Lower leg skin (tissue), 4 donors: ENCODE results near the gene FUNDC2. TPM values are rescaled to one million over a fixed set of nuclear protein-coding genes. Genes with fewer than 3 reads are reported as not detected.

Experiments
- DNase-seq, 2 donors: peaks; one replicate each; pipeline ENCODE4 v3.0.0-alpha.2; 2019; ENCODE audit warnings: low spot score in 2 of 2
- H3K4me3 ChIP-seq: fragments of 200-600 bp; sonication (generic); 2 replicates; pipeline ENCODE4 v1.5.1; 2017; ENCODE audit warnings: mild to moderate bottlenecking, low read depth; ENCODE audit not compliant: poor library complexity, severe bottlenecking
- POLR2A ChIP-seq, 2 donors: fragments of 450-650 bp; IDR thresholded peaks; one replicate each; pipeline ENCODE4 v1.6.1; 2016 to 2017; ENCODE audit warnings: antibody characterized with exemption in 2 of 2, mild to moderate bottlenecking in 1 of 2, moderate library complexity in 1 of 2
- WGBS, 2 donors: methylation state at CpG; one replicate each; pipeline ENCODE4 v1.1.5; 2018; 5-methylcytosine and 5-hydroxymethylcytosine counted together
- intact Hi-C: fragments of 100-400 bp; cut with DNase I; formaldehyde crosslinking; loops from one replicate; pipeline ENCODE4 v1.15.0; 2023; ENCODE audit warnings: low total_unique reads
- total RNA-seq, 4 donors: library from RNA; depleted of rRNA; stranded (reverse); fragments of >200 nt; gene quantifications; one replicate each; pipeline ENCODE4 v1.1.0, GENCODE V29; 2016
- TF ChIP-seq, protein P1 (sequence below), 3 donors: fragments of 450-650 bp; IDR thresholded peaks; one replicate each; pipeline ENCODE4 v1.5.1; 2016; ENCODE audit warnings: antibody characterized with exemption in 3 of 3, mild to moderate bottlenecking in 3 of 3, moderate library complexity in 2 of 3

Gene FUNDC2
- total RNA-seq, 4 donors from 2014 or later = 21.1 to 35.8 (median 27.3) TPM

DNA sequence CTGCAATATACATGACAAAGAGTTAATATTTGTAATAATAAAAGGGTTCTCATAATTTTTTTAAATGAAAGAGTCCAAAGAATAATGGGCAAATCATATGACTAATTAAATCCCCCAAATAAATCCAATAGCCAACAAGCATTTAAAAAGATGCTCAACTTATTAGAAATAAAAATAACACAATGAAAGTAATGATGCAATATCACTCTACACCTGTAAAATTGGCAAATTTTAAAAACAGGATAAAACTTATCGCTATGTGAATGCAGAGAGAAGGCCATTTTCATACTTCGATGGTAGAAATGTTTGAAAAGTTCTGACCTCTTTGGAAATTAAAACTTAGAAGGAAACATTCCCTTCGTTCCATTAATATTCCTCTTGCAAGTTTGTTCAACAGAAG lies 6.1 kb upstream of the FUNDC2 start:
- WGBS, 2 donors = 82 to 100% methylated on average over 3 of the region's 3 CpGs
- intact Hi-C loops = no loop called here
- no peak for DNase-seq
- TF ChIP-seq, protein P1, sequence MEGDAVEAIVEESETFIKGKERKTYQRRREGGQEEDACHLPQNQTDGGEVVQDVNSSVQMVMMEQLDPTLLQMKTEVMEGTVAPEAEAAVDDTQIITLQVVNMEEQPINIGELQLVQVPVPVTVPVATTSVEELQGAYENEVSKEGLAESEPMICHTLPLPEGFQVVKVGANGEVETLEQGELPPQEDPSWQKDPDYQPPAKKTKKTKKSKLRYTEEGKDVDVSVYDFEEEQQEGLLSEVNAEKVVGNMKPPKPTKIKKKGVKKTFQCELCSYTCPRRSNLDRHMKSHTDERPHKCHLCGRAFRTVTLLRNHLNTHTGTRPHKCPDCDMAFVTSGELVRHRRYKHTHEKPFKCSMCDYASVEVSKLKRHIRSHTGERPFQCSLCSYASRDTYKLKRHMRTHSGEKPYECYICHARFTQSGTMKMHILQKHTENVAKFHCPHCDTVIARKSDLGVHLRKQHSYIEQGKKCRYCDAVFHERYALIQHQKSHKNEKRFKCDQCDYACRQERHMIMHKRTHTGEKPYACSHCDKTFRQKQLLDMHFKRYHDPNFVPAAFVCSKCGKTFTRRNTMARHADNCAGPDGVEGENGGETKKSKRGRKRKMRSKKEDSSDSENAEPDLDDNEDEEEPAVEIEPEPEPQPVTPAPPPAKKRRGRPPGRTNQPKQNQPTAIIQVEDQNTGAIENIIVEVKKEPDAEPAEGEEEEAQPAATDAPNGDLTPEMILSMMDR (IDR thresholded peaks at IDR 0.05) = no peak
- no peak for TF ChIP-seq POLR2A (IDR thresholded peaks at IDR 0.05)
- H3K4me3 ChIP-seq = no peak overlapping the region

DNA sequence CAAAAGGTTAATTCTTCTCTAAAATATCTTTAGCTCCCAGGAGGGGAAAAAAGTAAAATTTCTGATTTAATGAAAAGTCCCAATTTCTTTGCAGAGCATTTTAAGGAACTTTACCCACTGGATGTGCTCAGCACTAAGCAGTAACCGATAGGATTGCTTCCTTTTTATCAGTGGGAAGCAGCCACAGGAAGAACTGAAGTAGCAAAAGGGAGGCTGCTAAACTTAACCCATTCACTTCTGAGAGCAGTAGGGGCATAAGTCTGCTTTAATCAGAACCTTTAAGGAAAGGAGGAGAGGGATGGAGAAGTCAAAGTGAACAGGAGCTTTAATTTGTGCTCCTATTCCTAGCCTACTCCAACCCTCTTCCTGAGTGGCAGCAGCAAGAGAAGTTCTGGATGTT lies 4.1 kb upstream of the FUNDC2 start, which contains the start of gene F8:
F8 (minus strand) TSS at position 139 of the 400 bp plus-strand sequence. CDS start 171 bp downstream, outside the sequence.
- H3K4me3 ChIP-seq = no peak within 1 kb of the TSS
- WGBS, 2 donors = 9 to 29% methylated on average over 1 of the region's 1 CpG
- intact Hi-C loops = no loop called here

DNA sequence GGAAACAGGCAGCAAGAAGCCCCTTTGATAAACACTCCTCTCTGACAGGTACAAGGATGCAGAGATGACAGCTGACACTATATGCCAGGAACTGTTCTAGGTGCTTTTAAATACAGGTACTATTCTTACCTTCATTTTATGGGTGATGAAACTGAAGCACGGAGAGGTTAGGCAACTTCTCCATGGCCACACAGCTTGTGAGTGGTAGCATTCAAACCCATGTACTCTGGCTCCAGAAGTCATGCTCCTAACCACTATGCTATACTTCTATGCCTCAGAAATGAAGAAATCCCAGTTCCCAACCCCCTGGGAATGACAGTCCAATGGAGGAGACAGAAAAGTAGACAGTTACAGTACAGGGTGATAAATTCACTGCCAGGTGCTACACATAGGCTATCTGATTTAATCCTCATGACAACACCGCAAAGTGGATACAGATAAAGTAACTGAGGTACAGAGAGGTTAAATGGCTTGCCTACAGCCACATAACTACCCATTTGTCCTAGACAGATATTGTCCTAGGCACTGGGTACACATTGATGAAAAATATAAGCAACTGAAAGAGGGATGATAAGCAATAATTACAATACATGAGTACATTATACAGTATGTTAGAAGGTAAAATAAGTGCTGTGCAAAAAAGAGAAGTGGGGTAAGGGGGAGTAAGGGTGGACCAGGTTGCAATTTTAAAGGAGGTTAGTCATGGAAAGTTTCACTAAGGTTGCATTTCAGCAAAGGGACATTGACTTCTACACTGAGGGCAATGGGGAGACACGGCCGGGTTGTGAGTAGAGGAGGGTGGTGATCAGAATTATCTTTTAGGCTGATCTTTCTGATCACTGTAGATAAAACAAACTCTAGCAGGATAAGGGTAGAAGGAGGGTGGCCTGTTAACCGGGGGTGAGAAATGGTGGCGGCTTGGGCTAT lies 2.5 kb upstream of the FUNDC2 start:
- DNase-seq = no peak
- no peak overlapping the region for H3K4me3 ChIP-seq
- WGBS, 2 donors = 76 to 81% methylated on average over 6 of the region's 6 CpGs
- TF ChIP-seq, protein P1 (IDR thresholded peaks at IDR 0.05) = no peak
- no peak for TF ChIP-seq POLR2A (IDR thresholded peaks at IDR 0.05)
- intact Hi-C loops = no loop called here

More for the DNA sequence above, 4.1 kb upstream of the FUNDC2 start, which contains the start of gene F8:
- no peak for DNase-seq
- no peak for TF ChIP-seq POLR2A (IDR thresholded peaks at IDR 0.05)
- TF ChIP-seq, protein P1 (IDR thresholded peaks at IDR 0.05) = no peak

DNA sequence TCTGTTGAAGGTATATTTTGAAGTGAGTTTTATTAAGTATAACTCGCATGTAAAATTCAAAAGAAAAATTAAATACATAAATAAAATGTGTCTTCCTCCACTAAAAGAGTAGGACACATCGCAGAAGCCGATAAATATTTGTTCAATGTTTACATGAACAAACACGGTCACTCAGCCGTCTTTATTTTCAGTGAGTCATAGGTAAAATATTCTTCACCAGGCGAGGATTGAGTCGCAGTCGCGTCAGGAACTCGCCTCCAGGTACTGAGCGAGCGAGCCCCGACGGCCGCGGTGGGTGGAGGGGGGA lies 271 bp upstream of the FUNDC2 start:
- intact Hi-C loops = no loop called here
- WGBS, 2 donors = 0 to 35% methylated on average over 16 of the region's 16 CpGs
- DNase-seq = no peak
- TF ChIP-seq POLR2A (IDR thresholded peaks at IDR 0.05) = no peak
- TF ChIP-seq, protein P1 (IDR thresholded peaks at IDR 0.05) = no peak
- H3K4me3 ChIP-seq = no peak overlapping the region

DNA sequence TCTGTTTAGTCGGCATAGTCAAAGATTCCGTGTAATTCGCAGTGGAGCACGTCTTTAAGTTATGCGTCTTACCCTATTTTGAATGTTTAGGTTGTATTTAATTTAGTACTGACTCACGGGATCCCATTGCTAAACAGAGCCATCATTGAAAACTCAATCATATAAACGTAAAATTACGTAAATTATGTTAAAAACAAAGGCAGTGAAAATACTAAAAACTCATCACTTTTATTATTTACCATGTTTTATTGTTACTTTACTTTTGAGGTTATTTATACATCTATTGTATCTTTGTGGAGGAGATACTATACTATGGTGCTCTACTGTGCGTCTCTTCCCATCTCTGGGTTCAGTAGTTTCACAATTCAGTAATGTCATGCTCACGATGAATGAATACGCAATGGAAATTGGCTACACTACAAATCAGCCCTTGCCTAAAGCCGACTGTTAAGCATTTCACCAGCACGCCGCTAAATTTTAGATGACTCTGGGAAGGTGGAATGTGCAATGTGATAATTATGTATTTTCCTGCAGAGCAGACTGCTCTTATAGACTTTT lies 944 bp downstream of the FUNDC2 start:
- DNase-seq = peak in 1 of 2 donors; percentile 17
- intact Hi-C loops = no loop called here
- H3K4me3 ChIP-seq = peak overlapping the region; percentile 45
- 0 to 31% methylated on average over 14 of the region's 14 CpGs for WGBS, 2 donors
- TF ChIP-seq, protein P1 (IDR thresholded peaks at IDR 0.05) = no peak
- no peak for TF ChIP-seq POLR2A (IDR thresholded peaks at IDR 0.05)
